ENCODE measurements around the gene ZKSCAN1.

ZKSCAN1 gene

GRCh38 chr7:100035876-100036275 is 20.5 kb downstream of the ZKSCAN1 start:
- H3K4me3 Mint-ChIP-seq: no peak overlapping the region
- no peaks in the 10 kb centered on the region for H3K9me3 Mint-ChIP-seq
- H3K4me1 Mint-ChIP-seq: peaks cover 8% of the 10 kb centered on the region
- H3K36me3 Mint-ChIP-seq (ENCODE audit: low read depth): peaks cover 48% of the 10 kb centered on the region
- DNase-seq: no peak
- H3K27me3 Mint-ChIP-seq: no peaks in the 10 kb centered on the region
- ATAC-seq: no peak
- H3K27ac Mint-ChIP-seq: no peak overlapping the region

- DNase-seq (no peak), ATAC-seq (no peak)
- no peak overlapping the region for H3K27ac Mint-ChIP-seq
- H3K9me3 Mint-ChIP-seq: no peaks in the 10 kb centered on the region
- peaks cover 36% of the 10 kb centered on the region for H3K36me3 Mint-ChIP-seq (ENCODE audit: low read depth)
- H3K4me1 Mint-ChIP-seq: peaks cover 15% of the 10 kb centered on the region
- H3K4me3 Mint-ChIP-seq: no peak overlapping the region
- H3K27me3 Mint-ChIP-seq: no peaks in the 10 kb centered on the region
Observed at GRCh38 chr7:100038326-100038725, 22.9 kb downstream of the ZKSCAN1 start.

GRCh38 chr7:100040575-100040974 is 25.2 kb downstream of the ZKSCAN1 start:
- Mint-ChIP-seq H3K4me1 (peaks cover 15% of the 10 kb centered on the region), H3K4me3 (no peak overlapping the region), H3K9me3 (no peaks in the 10 kb centered on the region), H3K36me3 (ENCODE audit: low read depth) (peaks cover 20% of the 10 kb centered on the region), H3K27ac (no peak overlapping the region), H3K27me3 (no peaks in the 10 kb centered on the region)
- no peak for DNase-seq
- ATAC-seq: no peak

DNA sequence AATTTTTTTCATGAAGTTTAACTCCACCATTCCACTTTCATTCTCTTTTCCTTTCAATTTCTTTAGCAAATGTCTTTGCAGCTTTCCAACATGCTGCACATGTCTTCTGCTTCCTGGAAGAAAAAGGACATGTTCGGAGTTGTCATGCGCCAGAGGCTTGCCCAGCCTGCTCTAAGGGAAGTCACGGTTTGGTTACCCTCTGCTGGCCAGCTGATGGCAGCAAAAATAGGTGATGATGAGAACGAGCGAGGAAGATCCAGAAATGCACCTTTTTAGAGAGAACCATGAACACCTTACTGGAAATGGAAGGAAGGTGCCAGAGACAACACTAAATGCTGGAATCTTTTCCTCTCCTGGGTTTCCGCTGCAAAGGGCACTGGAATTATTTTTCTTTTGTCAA is 29.3 kb downstream of the ZKSCAN1 start:
- peaks cover 3% of the 10 kb centered on the region for H3K36me3 Mint-ChIP-seq (ENCODE audit: low read depth)
- DNase-seq (no peak), ATAC-seq (no peak)
- no peak overlapping the region for H3K4me3 Mint-ChIP-seq
- H3K4me1 Mint-ChIP-seq: peaks cover 23% of the 10 kb centered on the region
- H3K9me3 Mint-ChIP-seq: no peaks in the 10 kb centered on the region
- no peak overlapping the region for H3K27ac Mint-ChIP-seq
- H3K27me3 Mint-ChIP-seq: no peaks in the 10 kb centered on the region

DNA sequence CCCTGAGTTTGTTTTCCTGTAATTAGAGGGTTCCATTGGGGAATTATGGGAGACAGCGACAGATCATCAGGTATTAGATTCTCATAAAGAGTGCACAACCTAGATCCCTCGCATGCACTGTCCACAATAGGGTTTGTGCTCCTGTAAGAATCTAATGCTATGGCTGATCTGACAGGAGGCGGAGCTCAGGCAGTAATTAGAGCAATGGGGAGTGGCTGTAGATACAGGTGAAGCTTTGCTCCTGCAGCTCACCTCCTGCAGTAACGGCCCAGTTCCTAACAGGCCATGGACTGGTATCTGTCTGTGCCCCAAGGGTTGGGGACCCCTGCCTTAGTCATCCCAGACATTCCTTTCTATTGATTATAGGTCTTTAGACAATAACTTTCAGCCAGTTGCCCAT is 33.3 kb downstream of the ZKSCAN1 start:
- H3K36me3 Mint-ChIP-seq (ENCODE audit: low read depth): no peaks in the 10 kb centered on the region
- no peaks in the 10 kb centered on the region for H3K27me3 Mint-ChIP-seq
- ATAC-seq (no peak), DNase-seq (no peak)
- no peaks in the 10 kb centered on the region for H3K9me3 Mint-ChIP-seq
- peaks cover 22% of the 10 kb centered on the region for H3K4me1 Mint-ChIP-seq
- peak overlapping the region; percentile 90 for H3K27ac Mint-ChIP-seq
- peak overlapping the region; percentile 89 for H3K4me3 Mint-ChIP-seq

DNA sequence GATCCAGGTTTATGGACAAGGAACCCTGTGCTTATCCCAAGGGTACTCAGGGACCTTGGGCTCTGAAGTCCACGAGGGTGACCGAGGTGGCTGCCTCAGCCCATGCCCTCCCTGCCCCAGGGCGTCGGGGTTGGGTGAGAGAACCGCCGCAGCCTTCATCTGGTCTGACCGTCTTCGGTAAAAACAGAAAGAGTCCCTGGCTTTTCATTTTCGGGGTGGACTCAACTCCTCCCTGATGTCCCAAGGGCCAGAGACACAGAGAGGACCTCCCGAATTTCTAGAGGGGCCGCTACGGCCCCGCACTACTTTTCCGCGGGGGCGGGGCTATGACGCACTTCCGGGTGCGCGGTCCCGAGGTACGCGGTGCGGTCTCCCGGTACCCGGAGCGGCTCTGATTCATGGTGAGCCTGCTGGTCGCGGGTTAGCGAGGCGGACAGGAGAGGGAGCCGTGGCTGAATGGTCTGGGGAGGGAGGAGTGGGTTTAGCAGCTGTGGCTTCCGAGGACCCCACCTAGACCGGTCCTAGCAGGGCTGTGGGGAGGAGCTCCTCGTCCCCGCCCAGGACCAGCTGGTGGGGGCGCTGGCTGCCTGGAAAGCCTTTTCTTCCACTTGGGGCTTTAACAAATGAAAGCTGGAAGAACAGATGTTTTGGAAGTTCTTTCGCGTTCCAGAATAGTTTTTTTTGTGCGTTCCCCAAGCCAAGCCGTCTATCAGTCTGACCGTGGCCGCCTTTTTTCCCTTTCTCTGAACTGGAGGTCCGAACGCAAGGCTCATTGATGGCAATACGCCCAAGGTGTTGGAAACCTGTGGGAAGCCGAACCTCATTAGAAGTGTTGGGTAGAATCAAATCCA is 34.3 kb downstream of the ZKSCAN1 start, which contains the start of gene ZSCAN21:
Gene ZSCAN21 (plus strand): TSS at position 334 of the 851 bp plus-strand sequence. CDS start 7,233 bp downstream, outside the sequence.
- peak within 1 kb of the TSS; percentile 90 for H3K27ac Mint-ChIP-seq
- ATAC-seq (peak; percentile 94), DNase-seq (peak; percentile 90)
- H3K27me3 Mint-ChIP-seq: no peaks in the 10 kb centered on the region
- H3K4me3 Mint-ChIP-seq: peak within 1 kb of the TSS; percentile 89
- H3K4me1 Mint-ChIP-seq: peaks cover 22% of the 10 kb centered on the region
- no peaks in the 10 kb centered on the region for H3K9me3 Mint-ChIP-seq
- H3K36me3 Mint-ChIP-seq (ENCODE audit: low read depth): no peaks in the 10 kb centered on the region

DNA sequence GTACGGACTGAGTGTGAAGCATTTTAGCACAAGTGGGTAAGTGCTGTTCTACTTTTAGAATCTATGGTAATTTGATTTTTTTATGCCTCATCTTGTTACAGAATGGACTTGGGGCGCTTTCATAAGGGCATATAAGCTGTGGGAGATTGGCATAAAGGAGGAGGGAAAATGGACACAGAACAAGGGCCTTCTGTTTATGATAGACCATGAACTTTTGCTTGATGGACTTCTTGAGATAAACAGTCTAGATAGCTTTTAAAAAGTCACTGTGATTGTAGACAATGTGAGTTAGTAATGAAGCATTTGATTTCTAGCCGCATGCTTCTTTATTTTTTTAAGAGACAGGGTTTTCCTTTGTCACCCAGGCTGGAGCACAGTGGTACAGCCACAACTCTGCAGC is 36.2 kb downstream of the ZKSCAN1 start:
- H3K36me3 Mint-ChIP-seq (ENCODE audit: low read depth): no peaks in the 10 kb centered on the region
- peaks cover 22% of the 10 kb centered on the region for H3K4me1 Mint-ChIP-seq
- no peaks in the 10 kb centered on the region for H3K9me3 Mint-ChIP-seq
- DNase-seq: no peak
- no peak overlapping the region for H3K4me3 Mint-ChIP-seq
- H3K27me3 Mint-ChIP-seq: no peaks in the 10 kb centered on the region
- ATAC-seq: no peak
- peak overlapping the region; percentile 22 for H3K27ac Mint-ChIP-seq

GRCh38 chr7:100053215-100053614 is 37.8 kb downstream of the ZKSCAN1 start:
- peaks cover 2% of the 10 kb centered on the region for H3K36me3 Mint-ChIP-seq (ENCODE audit: low read depth)
- H3K9me3 Mint-ChIP-seq: no peaks in the 10 kb centered on the region
- peaks cover 22% of the 10 kb centered on the region for H3K4me1 Mint-ChIP-seq
- H3K27me3 Mint-ChIP-seq: no peaks in the 10 kb centered on the region
- DNase-seq (no peak), ATAC-seq (peak; percentile 6)
- H3K27ac Mint-ChIP-seq: no peak overlapping the region
- no peak overlapping the region for H3K4me3 Mint-ChIP-seq

DNA sequence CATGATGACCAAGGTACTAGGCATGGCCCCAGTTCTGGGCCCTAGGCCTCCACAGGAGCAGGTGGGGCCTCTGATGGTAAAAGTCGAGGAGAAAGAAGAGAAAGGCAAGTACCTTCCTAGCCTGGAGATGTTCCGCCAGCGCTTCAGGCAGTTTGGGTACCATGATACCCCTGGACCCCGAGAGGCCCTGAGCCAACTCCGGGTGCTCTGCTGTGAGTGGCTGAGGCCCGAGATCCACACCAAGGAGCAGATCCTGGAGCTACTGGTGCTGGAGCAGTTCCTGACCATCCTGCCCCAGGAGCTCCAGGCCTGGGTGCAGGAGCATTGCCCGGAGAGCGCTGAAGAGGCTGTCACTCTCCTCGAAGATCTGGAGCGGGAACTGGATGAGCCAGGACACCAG is 41.6 kb downstream of the ZKSCAN1 start:
- no peak for ATAC-seq
- Mint-ChIP-seq H3K36me3 (ENCODE audit: low read depth) (peaks cover 12% of the 10 kb centered on the region), H3K4me1 (no peaks in the 10 kb centered on the region), H3K27ac (no peak overlapping the region), H3K4me3 (no peak overlapping the region), H3K9me3 (no peaks in the 10 kb centered on the region), H3K27me3 (no peaks in the 10 kb centered on the region)
- no peak for DNase-seq

GRCh38 chr7:100059251-100059739 is 43.9 kb downstream of the ZKSCAN1 start:
- Mint-ChIP-seq H3K27me3 (no peaks in the 10 kb centered on the region), H3K27ac (no peak overlapping the region), H3K4me1 (no peaks in the 10 kb centered on the region), H3K4me3 (no peak overlapping the region), H3K9me3 (no peaks in the 10 kb centered on the region), H3K36me3 (ENCODE audit: low read depth) (peaks cover 16% of the 10 kb centered on the region)
- ATAC-seq (no peak), DNase-seq (no peak)

DNA sequence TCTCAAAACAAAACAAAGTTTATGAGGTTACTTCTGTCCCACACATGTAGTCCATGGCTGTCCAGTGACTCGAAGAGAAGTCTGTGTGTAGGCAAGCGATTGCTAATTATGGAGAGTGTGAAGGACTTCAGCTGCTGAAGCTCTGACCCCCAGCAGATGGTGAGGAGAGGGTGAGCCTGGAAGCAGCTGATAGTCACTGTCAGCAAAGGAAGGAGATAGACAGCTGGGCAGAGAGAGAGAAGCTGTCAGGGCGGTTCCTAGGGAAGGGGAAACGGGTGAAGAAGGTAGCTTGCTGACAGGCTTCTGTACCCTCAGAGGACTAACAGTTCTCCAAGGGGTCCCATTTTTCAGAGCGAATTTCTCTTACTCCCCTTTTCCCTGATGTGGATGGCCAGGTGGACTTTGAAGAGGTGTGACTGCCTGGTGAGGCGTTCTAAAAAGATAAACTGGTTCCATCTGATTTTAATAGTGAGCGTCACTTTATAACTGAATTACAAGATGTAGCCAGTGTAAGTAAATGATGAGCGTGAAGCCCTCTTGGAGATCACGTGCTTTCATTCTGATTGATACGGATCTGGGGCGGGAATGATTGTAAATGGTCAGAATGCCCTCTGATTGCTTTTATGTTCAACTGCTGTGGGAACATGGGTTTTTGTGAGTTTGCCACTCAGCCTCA is 46.3 kb downstream of the ZKSCAN1 start:
- H3K27ac Mint-ChIP-seq: no peak overlapping the region
- H3K27me3 Mint-ChIP-seq: no peaks in the 10 kb centered on the region
- no peak for DNase-seq
- H3K4me3 Mint-ChIP-seq: no peak overlapping the region
- H3K4me1 Mint-ChIP-seq: no peaks in the 10 kb centered on the region
- no peaks in the 10 kb centered on the region for H3K9me3 Mint-ChIP-seq
- ATAC-seq: no peak
- H3K36me3 Mint-ChIP-seq (ENCODE audit: low read depth): peaks cover 25% of the 10 kb centered on the region

GRCh38 chr7:100063376-100063775 is 48.0 kb downstream of the ZKSCAN1 start:
- H3K4me3 Mint-ChIP-seq: no peak overlapping the region
- ATAC-seq: no peak
- H3K27ac Mint-ChIP-seq: no peak overlapping the region

DNA sequence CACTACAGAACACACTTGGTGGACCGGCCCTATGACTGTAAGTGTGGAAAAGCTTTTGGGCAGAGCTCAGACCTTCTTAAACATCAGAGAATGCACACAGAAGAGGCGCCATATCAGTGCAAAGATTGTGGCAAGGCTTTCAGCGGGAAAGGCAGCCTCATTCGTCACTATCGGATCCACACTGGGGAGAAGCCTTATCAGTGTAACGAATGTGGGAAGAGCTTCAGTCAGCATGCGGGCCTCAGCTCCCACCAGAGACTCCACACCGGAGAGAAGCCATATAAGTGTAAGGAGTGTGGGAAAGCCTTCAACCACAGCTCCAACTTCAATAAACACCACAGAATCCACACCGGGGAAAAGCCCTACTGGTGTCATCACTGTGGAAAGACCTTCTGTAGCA is 48.8 kb downstream of the ZKSCAN1 start:
- H3K4me3 Mint-ChIP-seq: no peak overlapping the region
- no peaks in the 10 kb centered on the region for H3K27me3 Mint-ChIP-seq
- no peaks in the 10 kb centered on the region for H3K9me3 Mint-ChIP-seq
- H3K4me1 Mint-ChIP-seq: no peaks in the 10 kb centered on the region
- DNase-seq (no peak), ATAC-seq (no peak)
- peaks cover 33% of the 10 kb centered on the region for H3K36me3 Mint-ChIP-seq (ENCODE audit: low read depth)
- no peak overlapping the region for H3K27ac Mint-ChIP-seq

More at GRCh38 chr7:100063376-100063775, 48.0 kb downstream of the ZKSCAN1 start:
- Mint-ChIP-seq H3K27me3 (no peaks in the 10 kb centered on the region), H3K36me3 (ENCODE audit: low read depth) (peaks cover 32% of the 10 kb centered on the region), H3K9me3 (no peaks in the 10 kb centered on the region), H3K4me1 (no peaks in the 10 kb centered on the region)
- DNase-seq: no peak

GRCh38 chr7:100065452-100066186 is 50.2 kb downstream of the ZKSCAN1 start:
- Mint-ChIP-seq H3K9me3 (no peaks in the 10 kb centered on the region), H3K36me3 (ENCODE audit: low read depth) (peaks cover 41% of the 10 kb centered on the region), H3K27ac (no peak overlapping the region), H3K4me3 (no peak overlapping the region), H3K4me1 (no peaks in the 10 kb centered on the region), H3K27me3 (no peaks in the 10 kb centered on the region)
- no peak for DNase-seq
- ATAC-seq: no peak
